BE2C (cell line): Measurements from ENCODE around the gene NDUFS8.

Source experiments
- DNase-seq: peaks from one replicate; pipeline ENCODE4 v3.0.0-alpha.2; 2020
- H3K27me3 ChIP-seq: fragments of 250-450 bp; sonication (Bioruptor Pico); 2 replicates; pipeline ENCODE4 v1.5.1; 2020; ENCODE audit warnings: mild to moderate bottlenecking
- H3K36me3 ChIP-seq: fragments of 250-450 bp; sonication (Bioruptor Pico); 2 replicates; pipeline ENCODE4 v1.5.1; 2020; ENCODE audit warnings: mild to moderate bottlenecking
- H3K4me1 ChIP-seq: fragments of 250-450 bp; sonication (Bioruptor Pico); 2 replicates; pipeline ENCODE4 v1.5.1; 2020
- H3K4me3 ChIP-seq: 2 replicates; pipeline ENCODE4 v1.5.1; 2011; ENCODE audit warnings: low read depth, low read length
- H3K9me3 ChIP-seq: fragments of 250-450 bp; sonication (Bioruptor Pico); 2 replicates; pipeline ENCODE4 v1.5.1; 2020
- TF ChIP-seq, protein P1 (sequence below): IDR thresholded peaks from 2 replicates; pipeline ENCODE4 v1.5.1; 2012; ENCODE audit warnings: mild to moderate bottlenecking, low read depth, low read length

NDUFS8 gene

DNA sequence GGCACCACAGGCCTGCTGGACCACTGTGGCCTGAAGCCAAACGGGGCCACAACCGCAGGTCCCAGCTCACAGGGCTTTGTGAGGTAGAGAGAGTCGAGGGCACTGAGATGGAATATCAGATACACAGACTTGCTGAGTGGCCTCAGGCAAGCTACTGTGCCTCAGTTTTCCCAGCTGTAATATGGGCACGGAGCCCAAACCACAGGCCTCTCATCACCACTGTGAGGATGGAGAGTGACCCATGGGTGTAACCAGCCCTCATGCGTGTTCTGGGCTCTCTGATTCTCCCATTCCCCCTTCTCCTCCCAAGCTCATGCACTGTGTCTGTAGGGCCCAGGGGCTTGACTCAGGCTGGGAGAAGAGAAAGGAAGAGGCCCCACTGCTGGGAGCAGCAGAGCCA, 30.8 kb upstream of the NDUFS8 start:
- no peaks in the 10 kb centered on the region for H3K36me3 ChIP-seq
- TF ChIP-seq, protein P1, sequence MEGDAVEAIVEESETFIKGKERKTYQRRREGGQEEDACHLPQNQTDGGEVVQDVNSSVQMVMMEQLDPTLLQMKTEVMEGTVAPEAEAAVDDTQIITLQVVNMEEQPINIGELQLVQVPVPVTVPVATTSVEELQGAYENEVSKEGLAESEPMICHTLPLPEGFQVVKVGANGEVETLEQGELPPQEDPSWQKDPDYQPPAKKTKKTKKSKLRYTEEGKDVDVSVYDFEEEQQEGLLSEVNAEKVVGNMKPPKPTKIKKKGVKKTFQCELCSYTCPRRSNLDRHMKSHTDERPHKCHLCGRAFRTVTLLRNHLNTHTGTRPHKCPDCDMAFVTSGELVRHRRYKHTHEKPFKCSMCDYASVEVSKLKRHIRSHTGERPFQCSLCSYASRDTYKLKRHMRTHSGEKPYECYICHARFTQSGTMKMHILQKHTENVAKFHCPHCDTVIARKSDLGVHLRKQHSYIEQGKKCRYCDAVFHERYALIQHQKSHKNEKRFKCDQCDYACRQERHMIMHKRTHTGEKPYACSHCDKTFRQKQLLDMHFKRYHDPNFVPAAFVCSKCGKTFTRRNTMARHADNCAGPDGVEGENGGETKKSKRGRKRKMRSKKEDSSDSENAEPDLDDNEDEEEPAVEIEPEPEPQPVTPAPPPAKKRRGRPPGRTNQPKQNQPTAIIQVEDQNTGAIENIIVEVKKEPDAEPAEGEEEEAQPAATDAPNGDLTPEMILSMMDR: no peak
- H3K4me3 ChIP-seq: no peak overlapping the region
- no peaks in the 10 kb centered on the region; the same call in none of the 2 replicates for H3K4me1 ChIP-seq
- no peak for DNase-seq
- H3K27me3 ChIP-seq: no peaks in the 10 kb centered on the region
- no peaks in the 10 kb centered on the region for H3K9me3 ChIP-seq

DNA sequence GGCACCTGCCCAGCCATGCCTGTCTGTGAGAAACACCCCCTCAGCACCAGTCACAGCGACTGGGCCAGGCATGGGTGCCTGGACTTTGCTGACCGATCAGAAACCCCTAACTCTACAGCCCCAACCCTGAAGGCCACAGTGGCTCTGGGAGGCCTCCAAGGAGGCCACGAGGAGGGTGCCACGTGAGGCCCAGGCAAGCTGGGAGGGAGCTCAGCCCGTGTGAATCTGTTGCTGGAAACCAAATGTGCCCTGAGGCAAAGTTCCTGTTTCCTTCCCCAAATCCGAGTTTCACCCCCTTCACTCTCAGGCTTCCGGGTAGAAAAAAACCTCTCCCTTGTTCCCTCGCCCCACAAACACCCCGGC, 27.9 kb upstream of the NDUFS8 start:
- Histone ChIP-seq H3K27me3 (no peaks in the 10 kb centered on the region), H3K4me1 (no peaks in the 10 kb centered on the region; the same call in 1 of the 2 replicates), H3K4me3 (no peak overlapping the region), H3K36me3 (no peaks in the 10 kb centered on the region), H3K9me3 (no peaks in the 10 kb centered on the region)
- no peak for DNase-seq
- TF ChIP-seq, protein P1: no peak

DNA sequence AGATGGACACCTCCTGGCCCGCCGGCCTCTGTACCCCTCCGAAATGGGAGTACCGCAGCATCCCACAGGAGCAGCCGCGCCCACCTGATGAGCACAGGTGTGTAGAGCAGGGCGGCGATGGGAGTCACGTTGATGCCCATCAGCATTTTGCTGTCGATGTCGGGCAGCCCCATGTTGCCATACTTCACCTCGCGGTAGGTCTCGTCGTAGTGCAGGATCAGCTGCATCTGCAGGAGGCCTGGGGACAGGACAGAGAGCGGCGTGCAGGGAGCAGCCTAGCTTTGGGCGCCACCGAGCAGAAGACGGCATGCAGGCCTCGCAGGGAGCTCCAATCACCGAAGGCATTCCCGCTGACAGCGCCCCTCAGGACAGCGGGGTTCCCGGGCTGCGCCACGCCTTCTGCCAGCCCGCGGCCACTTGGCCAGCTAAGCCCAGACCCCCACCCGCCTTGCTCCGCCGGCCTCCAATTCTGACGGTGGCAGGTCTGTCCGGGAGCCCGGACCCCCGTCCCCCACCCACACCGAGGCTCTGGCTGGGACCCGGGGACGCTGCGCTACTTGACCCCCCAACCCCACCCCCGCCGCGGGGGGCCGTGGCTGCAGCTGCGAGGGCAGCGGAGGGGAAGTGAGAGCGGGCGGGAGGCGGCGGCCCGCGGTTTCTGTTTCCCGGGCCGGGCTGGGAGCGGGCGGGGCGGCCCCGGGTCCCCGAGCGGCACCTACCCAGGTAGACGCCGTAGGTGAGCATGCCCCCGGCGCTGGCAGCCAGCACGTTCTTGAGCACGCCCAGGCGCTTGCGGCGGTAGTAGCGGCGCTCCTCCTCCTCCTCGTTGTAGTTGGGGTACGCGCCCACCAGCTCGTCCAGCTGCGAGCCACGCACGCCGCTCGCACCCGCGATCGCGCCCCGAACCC, 27.3 kb upstream of the NDUFS8 start:
- TF ChIP-seq, protein P1: no peak
- Histone ChIP-seq H3K36me3 (no peaks in the 10 kb centered on the region), H3K27me3 (no peaks in the 10 kb centered on the region), H3K9me3 (no peaks in the 10 kb centered on the region), H3K4me3 (peak overlapping the region; percentile 59; the same call in 1 of the 2 replicates), H3K4me1 (no peaks in the 10 kb centered on the region; the same call in 1 of the 2 replicates)
- DNase-seq: no peak

DNA sequence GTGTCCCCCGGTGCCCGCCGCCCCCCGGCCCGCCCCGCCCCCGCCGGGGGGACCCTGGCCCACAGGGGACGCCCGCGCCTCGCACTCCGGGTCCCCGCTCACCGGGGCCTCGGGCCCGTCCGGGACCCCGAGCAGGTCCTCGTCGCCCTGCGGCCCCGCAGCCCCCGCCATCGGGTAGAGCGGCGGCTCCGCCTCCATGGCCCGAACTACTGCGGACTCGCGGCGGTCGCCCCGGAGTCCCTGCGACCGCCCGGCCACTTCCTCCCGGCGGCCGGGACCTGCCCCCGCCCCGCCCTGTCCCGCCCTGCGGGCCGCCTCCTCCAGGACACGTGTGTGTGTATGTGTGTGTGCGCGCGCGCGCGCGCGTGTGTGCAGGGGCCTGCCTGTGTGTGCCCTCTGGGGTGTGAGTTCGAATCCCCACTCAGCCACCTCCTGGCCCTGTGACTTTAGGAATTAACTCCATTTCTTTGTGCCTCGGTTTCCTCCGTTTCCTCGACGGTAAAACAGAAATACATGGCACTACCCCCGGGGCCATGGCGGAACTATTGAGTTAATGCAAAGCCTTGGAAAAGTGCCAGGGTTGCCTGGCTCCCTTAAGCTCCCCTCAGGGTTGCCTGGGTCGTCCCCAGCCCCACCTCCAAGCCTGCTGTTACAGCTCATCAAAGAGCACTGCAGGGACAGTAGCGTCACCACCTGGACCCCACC, 26.5 kb upstream of the NDUFS8 start, which contains the start of gene UNC93B1:
TSS of gene UNC93B1 (minus strand) at position 252 of the 705 bp plus-strand sequence. CDS start at position 198, 54 bp downstream.
- Histone ChIP-seq H3K4me3 (peak within 1 kb of the TSS; percentile 59), H3K9me3 (no peaks in the 10 kb centered on the region), H3K36me3 (no peaks in the 10 kb centered on the region), H3K27me3 (no peaks in the 10 kb centered on the region), H3K4me1 (peaks cover 6% of the 10 kb centered on the region)
- DNase-seq: peak; percentile 91
- TF ChIP-seq, protein P1: no peak

DNA sequence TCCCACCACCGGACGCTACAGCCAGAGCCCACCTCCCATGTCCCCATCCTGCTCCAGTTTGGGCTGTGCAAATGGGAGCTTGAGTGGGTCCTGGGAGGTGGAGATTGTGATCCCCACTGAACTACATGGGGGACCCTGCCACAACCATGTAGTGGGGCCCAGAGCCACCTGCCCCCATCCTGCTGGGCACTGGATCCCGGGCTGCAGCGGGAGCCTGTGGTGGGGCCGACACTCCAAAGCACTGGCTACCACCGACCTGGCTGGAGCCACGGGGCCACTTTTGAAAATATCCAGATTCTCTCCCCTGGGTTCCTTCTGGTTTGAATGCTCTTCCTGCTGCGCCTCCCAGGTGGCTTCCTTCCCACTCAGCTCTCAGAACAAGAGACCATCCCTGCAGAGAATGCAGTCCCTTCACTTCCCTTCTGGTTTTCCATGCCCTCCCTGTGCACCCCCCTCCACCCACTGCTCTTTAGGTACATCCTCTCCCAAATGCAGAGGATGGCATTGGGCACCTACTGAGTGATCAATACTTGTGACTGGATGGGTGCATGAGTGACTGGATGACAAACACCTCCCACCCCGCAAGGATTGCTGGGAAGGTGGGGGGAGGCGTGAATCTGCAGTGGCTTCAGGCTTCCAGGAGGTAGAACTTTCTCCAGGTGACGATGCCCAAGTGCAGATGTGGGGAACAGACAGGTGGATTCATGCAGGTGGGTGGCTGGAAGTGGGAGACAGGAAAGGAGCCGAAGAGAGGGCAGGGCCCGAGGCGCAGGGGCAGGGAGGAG, 25.7 kb upstream of the NDUFS8 start:
- TF ChIP-seq, protein P1: no peak
- no peaks in the 10 kb centered on the region for H3K27me3 ChIP-seq
- H3K4me3 ChIP-seq: peak overlapping the region; percentile 59
- peaks cover 13% of the 10 kb centered on the region for H3K4me1 ChIP-seq
- DNase-seq: no peak
- H3K9me3 ChIP-seq: no peaks in the 10 kb centered on the region
- no peaks in the 10 kb centered on the region for H3K36me3 ChIP-seq
